ENCODE results near the gene EML1.

Gene EML1

DNA sequence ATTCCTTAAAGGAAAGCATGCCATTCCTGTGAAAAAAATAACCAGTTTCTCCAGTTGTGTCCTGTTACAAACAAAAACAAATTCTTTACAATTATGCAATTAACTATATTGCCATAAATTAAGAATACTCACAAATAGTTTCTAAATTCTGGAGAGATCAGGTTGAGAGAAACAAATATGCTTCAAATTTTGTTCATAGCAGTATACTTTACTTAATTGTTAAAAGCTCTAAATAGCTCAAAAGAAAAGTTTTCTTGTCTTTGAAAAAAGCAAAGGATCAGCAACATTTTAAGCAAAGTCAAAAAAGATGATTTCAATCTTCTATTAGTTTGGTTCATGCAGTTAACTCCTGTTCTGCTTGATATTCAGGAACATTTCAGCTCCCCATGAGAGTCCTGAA lies 109.7 kb downstream of the EML1 start:
- DNase-seq (ENCODE audit: low read depth, low spot score) = no peak

DNA sequence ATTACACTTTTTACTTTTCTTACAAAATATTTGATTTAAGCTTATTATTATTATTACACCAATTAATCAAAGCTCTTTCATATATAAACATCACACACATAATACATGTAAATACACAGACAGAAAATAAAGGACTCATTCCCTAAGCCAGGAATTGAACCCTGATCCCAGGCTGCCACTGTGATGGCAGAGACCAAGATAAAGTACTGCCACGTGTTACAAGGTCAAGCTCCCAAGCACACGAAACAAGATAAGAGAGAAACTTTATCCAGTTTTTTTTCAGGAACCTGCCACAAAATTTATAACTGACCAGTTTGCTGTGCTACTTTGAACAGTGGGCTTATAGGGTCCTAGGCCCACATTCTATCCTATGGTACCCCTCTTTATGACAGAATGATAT lies 111.3 kb downstream of the EML1 start:
- no peak for DNase-seq (ENCODE audit: low read depth, low spot score)

DNA sequence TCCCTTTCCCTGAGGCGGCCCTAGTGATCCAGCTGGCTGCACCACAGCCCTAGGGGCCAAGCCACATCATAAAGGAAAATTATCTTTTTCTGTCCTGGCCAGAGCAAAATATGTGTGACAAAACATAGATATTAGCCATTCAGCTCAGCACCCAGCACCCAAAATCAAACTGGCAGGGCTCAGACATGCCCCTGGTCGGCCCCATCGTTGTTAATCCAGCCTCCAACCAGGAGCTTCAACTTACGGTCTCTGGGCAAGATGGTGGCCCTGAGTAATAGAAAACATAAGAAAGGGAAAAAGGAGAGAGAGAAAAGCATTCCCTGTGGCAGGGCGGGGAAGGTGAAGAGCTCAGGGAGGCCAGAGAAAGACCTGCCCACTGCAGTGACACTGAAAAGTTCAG lies 111.9 kb downstream of the EML1 start:
- DNase-seq (ENCODE audit: low read depth, low spot score) = no peak

DNA sequence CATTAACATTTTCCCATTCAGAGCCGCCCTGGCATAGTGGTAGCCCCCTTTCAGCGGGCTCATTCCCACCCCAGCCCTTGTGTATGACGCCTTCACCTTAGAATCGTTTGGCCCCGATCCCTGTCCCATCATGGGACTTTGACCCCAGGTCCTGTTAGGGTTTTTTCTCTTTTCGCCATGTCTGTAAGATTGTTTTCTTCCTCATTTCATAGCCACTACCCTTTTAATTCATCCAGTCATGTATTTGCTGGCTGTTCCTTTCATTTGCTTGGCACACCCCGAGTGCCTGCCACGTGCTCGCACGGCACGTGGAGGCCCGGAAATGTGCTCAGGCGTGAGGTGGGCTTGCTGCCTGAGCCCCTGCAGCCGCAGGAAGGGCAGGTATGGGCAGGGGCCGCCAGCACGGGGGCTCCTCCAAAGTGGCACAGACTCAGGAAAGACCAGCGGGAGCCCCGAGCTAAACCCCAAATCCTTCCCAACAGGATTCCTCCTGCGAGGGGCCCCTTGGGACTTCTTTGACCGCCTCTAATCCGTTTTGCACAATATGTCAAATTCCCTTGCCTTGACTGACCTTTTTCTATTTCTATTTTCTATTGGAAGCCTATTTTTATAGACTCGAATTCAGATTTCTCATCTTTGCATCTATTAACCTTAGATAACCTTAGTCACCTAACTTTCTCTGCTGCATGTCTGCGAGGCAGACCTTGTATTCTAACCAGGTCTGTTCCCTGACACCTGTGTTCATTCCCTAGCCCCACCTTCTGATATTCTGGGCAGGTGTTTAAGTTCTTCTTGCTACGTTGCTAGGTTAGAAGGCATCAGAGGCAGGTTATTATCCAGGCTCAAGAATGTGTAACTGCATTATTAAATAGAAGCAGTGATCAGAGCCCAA lies 114.8 kb downstream of the EML1 start:
- no peak for DNase-seq (ENCODE audit: low read depth, low spot score)

DNA sequence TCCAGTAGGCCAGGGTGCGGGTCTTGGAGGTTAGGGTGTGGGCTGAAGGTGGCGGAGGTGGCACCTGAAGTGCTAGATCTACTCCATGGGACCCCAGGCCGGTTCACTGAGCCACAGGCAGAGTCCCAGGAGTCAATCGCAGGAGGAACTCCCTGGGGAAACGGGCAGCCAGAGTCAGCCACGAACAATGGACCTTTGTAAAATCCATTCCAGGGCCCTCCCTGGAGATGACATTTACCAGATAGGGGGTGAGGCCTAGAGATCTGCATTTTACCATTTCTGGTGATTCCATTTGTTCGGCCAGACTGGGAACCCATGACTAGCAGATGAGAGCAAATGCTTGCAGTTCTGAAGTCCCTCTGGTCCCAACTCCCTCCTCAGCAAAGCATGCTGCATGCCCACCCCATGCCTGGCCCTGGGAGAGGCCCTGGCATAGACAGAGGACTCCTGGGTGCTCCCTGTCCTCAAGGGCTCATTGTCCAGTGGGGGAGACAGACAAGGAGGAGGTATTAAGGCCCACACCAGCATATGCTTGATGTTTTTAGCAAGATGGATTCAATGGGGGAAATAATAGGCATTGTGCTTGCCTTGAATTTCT lies 115.5 kb downstream of the EML1 start:
- no peak for DNase-seq (ENCODE audit: low read depth, low spot score)

DNA sequence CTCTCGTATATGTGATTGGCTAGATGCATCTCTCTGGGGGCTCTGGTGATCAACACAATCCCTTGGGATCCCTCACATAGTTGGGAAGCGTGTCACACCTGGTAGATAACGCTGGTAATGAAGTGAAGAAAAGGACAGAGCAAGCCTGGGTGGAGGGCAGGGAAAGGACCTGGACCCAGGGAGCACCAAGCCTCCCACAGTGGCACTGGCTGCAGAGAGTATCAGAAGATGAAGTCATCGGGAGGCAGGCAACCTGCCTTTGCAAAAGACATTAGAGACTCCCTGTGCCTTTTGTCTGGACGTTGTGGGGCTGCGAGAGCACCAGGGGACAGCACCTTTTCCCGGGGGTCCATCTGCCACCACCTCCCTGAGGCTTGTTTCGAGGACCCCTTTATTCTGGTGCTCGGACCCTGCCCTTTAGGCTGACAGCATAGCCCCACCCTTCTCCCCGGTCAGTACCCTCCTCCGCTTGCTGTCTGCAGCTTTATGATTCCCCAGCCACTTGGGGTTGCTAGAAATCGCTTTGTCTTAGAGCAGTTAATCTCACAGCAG lies 116.4 kb downstream of the EML1 start:
- DNase-seq (ENCODE audit: low read depth, low spot score) = no peak

DNA sequence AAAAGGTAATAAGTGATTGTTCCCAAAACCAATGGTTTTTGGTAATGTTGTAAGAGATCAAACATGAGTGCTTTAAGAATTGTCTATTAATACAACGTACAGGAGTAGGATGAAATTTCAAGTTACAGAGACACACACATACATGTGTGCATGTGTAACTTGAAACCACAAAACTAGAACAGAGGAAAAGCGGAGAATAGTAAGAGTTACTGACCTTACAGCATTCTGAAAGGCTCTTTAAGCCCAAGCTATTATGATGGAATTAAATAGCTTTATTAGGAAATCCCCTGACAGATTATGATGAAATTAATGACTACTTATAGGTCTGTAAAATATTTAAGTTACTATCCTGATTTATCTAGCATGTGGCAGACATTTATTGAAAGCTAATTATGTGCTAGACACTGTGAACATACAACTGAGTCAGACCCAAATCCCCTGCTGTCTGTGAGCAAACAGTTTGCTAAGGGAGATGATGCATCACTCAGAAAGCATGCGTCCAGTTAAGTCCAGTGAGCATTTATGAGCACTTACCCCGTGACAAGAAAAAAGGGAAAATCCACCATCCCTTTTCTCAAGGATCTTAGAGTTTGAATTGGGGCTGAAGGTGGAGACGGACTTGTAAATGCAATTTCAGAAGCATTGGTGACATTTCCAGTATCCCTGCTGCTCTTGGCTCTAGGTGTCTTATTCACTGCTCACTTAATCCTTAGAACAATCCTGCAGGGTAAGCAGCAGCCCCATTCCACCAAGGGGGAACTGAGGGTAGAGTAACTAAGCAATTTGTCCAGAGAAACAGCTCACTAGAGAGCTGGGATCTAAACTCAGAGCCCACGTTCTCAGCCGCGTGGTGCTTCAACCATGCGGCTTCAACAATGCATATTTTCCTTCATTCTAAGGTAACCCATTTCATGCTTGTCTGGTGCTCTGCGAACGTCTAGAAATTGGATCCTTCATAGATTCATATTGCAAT lies 117.4 kb downstream of the EML1 start:
- no peak for DNase-seq (ENCODE audit: low read depth, low spot score)

DNA sequence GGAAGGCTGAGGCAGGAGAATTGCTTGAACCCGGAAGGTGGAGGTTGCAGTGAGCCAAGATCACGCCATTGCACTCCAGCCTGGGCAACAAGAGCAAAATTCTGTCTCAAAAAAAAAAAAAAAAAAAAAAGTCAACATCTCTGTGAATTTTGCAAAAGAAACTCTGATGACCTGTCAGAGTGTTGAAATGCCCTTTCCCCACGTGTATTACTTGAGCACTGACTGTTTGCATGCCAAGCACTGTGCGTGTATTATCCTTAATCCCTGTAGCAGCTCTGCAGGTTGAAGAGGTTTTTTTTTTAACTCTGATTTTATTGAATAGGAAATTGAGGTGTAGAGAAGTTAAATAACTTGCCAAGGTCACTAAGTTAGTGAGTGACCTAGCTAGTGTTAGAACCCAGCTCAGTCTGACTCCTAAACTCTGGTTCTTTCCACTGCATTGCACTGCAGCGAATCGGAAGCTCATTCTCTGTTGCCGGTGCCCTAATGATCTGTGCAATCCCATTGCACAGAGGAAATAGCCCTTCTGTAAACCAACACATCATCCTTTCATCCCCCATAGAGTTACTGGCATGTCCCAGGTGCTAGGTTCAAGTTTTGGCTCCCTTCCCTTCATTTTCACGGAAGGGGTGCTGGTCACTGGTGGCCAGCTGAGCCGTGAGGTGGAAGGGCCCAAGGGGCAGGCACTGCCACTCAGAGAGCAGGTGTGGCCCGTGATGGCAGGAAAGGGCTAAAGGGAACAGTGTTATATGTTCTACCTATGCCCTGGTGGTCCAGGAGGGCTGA lies 122.3 kb downstream of the EML1 start:
- DNase-seq (ENCODE audit: low read depth, low spot score) = no peak

DNA sequence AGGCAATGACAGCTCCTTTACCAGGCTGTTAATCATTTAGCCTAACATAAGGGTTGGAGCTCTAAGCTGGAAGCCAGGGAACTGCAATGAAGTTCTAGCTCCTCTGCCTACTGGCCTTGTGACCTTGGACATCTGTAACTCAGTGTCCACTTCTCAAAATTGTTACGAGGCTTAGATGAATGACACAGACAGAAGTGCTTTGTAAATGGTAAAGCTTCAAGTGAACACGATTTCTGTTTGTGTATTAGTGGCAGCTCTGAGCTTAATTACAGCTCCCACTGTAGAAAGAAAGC lies 122.8 kb downstream of the EML1 start:
- no peak for DNase-seq (ENCODE audit: low read depth, low spot score)

DNA sequence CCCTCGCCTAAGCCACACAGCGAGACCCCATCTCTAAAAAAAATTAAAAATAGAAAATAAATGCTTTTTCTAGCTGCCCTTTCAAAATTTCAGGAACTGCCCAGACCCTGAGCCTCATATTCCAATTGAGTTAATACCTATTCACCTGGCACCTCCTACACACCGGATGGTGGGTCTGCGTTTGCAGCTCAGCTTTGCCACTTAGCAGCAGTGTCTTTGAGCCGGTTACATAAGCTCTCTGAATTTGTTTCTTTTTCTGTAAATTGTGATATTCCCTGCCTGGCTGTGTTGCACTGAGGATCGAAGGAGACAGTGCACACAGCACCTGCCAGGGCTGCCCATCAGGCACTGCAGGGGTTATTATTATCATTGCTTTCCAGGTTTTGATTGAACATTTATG lies 125.6 kb downstream of the EML1 start:
- DNase-seq (ENCODE audit: low read depth, low spot score) = no peak

DNA sequence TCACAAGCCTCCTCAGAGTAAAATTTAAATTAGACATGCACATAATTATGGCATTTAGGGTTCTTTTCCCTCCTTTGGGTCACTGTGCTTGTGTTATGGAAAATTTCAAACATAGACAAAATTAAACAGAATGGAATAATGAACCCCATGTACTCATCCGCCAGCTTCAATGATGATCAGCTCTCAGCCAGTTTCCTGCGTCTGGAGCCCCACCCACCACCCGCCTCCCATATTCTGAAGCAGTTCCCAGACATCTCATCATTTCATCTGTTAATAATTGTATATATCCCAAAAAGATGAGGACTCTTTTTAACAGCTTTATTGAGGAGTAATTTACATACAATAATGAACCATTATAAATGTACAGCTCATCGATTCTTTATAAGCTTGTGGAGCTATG lies 128.2 kb downstream of the EML1 start:
- no peak for DNase-seq (ENCODE audit: low read depth, low spot score)

DNA sequence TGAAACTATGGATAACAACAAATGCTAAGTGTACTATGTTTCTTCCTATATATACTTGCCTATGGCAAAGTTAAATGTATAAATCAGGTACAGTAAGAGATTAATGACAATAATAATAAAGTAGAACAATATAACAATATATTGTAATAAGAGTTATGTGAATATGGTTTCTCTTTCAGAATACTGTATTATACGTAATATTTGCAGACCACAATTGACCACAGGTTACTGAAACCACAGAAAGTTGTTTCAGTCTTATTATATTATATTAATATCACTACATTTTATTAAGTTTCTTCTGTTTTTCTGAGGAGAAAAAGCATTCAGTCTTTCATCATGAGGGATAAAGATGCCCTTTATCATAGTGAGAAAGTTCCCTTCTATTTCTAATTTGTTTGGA lies 131.2 kb downstream of the EML1 start:
- DNase-seq (ENCODE audit: low read depth, low spot score) = no peak

DNA sequence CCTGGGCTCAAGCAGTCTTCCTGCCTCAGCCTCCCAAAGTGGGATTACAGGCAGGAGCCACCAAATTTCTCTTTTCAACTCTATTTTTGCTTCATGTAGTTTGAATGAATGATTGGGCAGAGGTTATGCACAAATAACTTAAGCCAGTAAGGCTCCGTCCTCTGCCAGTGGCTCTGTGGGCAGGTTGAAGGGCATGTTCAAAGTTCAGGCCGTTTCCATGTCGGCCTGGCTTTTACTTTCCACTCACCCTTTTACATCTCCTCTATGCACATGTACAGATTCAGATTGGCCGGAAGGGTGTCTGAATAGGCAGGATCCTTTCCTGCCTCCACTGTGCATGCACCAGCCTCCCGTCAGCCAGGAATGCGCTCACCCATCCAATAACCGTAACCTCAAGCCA lies 132.3 kb downstream of the EML1 start:
- no peak for DNase-seq (ENCODE audit: low read depth, low spot score)

DNA sequence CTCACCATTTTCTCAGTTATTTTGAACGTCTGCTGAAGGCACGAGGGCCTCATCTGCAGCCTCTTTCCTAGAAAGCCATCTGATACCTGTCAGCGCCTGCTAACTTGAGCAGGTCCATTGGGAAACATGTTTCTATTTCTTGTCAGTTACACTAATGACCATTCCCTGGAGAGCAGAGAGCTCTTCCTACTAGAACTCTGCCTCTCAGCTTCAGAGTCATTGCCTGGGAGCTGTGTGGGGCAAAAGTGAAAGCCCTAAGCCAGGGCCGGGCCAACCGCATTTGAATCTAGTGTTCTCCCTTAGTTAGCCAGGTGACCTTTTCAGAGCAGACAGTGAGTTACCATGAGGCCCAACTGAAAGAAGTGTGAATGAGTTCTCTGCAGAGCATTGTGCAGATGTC lies 135.8 kb downstream of the EML1 start:
- no peak for DNase-seq (ENCODE audit: low read depth, low spot score)

DNA sequence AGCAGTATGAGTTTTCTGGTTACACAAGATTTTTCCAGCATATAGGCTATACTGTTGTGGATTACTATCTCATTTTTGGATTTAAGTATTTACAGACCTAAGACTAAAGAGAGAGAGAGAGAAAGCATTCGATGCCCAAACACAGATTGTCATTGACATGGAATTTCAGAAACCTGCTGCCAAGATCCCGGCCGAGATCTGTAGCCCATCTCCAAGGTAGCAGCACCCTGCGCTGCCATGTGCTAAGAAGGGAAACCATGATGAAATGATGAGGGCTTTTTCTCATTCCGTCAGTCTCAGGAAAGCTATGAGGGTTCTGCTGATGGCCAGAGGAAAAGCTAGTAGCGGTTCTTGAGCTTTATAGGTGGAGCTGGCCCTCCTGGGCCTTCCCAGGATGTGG lies 136.4 kb downstream of the EML1 start:
- no peak for DNase-seq (ENCODE audit: low read depth, low spot score)

DNA sequence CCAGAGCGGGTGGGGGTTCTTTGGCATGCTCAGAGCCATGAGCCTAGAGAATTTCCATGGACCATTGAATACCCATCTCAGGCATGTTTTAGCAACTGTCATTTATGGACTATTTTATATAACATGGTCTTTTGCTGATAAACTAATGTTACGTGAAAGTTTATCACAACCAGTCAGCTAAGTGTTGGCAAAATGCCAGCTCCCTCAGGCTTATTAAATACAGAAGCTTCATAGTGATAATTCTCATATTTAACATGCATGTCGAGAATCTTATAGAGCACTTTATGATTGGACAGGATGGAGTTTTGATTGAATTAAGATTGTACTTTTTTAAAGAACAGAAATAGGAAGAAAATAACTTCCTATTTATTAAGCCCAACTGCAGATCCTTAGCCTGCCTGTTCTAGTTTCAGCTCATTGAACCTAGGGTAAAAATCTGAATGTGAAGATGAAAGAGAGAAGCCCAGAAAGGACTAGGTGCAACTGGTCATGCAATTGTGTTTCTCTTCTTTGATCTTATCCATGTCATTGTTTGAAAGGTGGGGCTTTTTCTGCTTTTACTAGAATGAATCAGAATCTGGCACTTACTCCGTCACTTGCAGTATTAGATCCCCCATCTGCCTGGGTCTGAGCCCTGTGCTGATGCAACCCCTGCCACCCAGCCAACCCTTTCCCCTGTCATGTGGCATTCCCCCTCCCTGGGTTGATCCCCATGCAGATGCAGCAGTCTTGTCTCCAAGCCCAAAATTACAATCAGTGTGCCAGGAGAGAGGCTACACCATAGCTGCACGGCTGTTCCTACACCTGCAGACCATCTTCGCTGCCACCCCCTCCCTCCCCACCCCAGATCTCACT lies 137.4 kb downstream of the EML1 start:
- no peak for DNase-seq (ENCODE audit: low read depth, low spot score)

DNA sequence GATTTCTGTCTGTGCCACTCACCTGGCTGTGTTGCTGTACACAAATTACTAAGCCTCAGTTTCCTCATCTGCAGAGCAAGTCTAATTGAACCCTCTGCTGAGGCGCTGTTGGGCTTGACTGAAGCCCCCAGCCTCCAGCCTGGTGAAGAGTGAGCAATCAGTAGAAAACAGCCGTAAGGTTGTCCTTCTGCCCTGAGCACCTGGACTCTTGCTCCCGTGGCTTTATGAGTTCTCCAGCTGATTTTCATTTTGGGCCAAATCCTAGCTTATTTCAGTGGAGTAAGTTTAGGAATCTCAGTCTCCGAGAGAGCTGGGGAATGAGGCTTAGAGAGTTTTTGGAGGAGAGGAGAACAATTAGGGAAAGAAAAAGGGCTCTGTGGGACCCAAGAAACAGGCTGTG lies 138.1 kb downstream of the EML1 start:
- DNase-seq (ENCODE audit: low read depth, low spot score) = no peak

DNA sequence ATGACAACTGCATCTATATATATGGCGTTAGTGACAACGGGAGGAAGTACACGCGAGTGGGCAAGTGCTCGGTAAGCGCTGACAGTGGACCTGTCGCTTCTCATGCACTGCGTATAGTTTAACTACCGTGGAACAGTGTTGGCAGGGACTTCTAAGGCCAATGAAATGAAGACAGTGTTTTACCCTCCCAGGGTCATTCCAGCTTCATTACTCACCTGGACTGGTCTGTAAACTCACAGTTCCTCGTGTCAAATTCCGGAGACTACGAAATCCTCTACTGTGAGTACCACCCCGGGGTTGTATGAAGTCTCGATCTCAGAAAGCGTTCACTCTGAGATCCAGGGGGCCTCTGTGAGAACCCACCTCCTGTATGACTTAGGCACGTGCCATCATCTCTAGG lies 142.8 kb downstream of the EML1 start:
- no peak for DNase-seq (ENCODE audit: low read depth, low spot score)

DNA sequence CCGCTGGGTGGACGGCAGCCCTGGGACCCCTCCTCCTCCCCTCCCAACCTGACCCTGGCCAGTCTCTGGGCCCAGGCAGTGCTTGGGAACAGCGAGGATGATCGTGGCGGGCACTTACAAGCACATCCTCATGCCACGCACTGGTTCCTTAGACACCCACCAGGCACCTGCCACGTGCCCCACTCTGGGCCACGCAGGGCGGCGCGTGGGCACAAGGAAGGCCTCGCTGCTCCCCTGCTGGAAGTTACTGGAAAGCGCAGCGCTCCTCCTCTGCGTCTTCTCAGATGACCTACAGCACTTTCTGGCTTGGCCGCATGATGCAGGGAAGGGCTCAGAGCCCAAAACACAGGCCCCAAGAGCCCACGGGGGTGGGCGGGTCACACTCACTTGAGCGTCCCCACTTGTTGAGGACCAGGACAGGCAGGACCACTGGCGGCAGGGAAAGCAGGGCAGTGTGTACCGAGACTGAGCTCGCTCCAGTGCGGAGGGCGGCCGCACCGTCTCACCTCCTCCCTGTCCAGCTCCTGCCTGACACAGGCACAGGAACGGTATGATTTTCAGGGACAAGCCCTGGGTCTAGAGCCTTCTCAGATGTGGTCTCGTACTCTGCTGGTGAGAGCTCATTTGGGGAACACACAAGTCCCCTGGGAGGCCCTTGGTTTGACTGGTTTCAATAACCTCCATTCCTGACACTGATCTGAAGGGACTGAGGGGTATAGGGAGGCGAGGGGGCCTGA lies 143.7 kb downstream of the EML1 start:
- no peak for DNase-seq (ENCODE audit: low read depth, low spot score)

Data from iPS DF 19.7 (cell line).